ENCODE data around the gene SND1.

The SND1 gene

DNA sequence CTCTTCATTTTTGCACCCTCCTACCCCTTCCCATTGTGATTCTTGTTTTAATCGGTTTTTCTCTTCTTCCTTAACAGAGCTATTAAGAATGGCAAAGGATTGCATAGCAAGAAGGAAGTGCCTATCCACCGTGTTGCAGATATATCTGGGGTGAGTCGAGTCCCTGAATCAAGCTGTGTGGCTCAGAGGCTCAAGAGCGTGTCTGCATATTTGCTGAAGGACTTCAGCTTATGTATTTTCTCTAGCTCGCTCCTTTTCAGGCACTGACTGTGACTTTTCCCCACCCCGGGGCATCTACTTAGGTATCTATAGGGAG lies 252.6 kb downstream of the SND1 start (continued):
- TF ChIP-seq ZNF248 (tag by site-specific recombination; IDR thresholded peaks at IDR 0.05) = no peak
- TF ChIP-seq SCRT1 (tag by site-specific recombination; IDR thresholded peaks at IDR 0.05; ENCODE audit: borderline replicate concordance) = no peak
- TF ChIP-seq ZBTB7A (tag by site-specific recombination; IDR thresholded peaks at IDR 0.05; ENCODE audit: low read depth) = no peak
- no peak for TF ChIP-seq MYNN (tag by site-specific recombination; IDR thresholded peaks at IDR 0.05; ENCODE audit: borderline replicate concordance)
- no peak for TF ChIP-seq ZSCAN30 (tag by site-specific recombination; IDR thresholded peaks at IDR 0.05)
- TF ChIP-seq ZNF133 (tag by site-specific recombination; IDR thresholded peaks at IDR 0.05) = no peak

DNA sequence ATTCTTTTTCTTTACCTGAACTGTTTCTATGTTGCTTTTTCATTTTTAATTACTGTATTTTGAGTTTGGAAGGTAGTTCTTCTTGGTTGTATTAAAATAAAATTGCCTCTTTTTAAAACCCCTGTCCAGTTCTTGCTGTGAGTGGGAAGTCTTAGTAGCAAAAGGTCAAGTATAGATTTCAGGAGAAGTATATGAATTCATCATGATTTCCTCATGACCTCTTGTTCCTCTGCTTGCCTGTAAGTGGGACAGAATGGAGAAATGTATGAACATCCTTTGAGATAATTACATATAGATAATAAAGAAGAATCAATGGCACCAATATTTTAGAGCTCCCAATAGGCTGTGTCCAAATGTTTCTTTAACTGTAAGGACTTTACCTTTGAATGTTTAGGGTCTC lies 253.0 kb downstream of the SND1 start:
- Histone ChIP-seq H3K4me3 (ENCODE audit: low read depth, low read length) (no peak overlapping the region), H3K36me3 (ENCODE audit: control insufficient read depth in 2 of 2, insufficient read depth in 1 of 2, low read length in 2 of 2) (no peaks in the 10 kb centered on the region), H3K9me3 (ENCODE audit: control insufficient read depth, insufficient read depth, low read depth, low read length) (no peaks in the 10 kb centered on the region), H3K4me1 (ENCODE audit: control insufficient read depth, insufficient read depth, low read length) (peaks cover 33% of the 10 kb centered on the region), H3K27ac (ENCODE audit: extremely low read depth, low read depth, low read length) (no peak overlapping the region)
- TF ChIP-seq ZSCAN23 (tag by site-specific recombination; IDR thresholded peaks at IDR 0.05) (no peak), ZNF214 (tag by site-specific recombination; IDR thresholded peaks at IDR 0.05; ENCODE audit: borderline replicate concordance) (no peak), ZNF600 (tag by site-specific recombination; IDR thresholded peaks at IDR 0.05) (no peak), ZNF624 (tag by site-specific recombination; IDR thresholded peaks at IDR 0.05) (no peak), ZFP41 (tag by site-specific recombination; IDR thresholded peaks at IDR 0.05; ENCODE audit: borderline replicate concordance) (no peak), ZNF394 (tag by site-specific recombination; IDR thresholded peaks at IDR 0.05; ENCODE audit: borderline replicate concordance) (no peak), KLF10 (tag by site-specific recombination; IDR thresholded peaks at IDR 0.05) (no peak), ZNF549 (tag by site-specific recombination; IDR thresholded peaks at IDR 0.05) (no peak), ZNF341 (tag by site-specific recombination; IDR thresholded peaks at IDR 0.05; ENCODE audit: low read depth) (no peak), ZFP37 (tag by site-specific recombination; IDR thresholded peaks at IDR 0.05) (no peak), HOXC10 (CRISPR knock-in tag; IDR thresholded peaks at IDR 0.05) (no peak), PRDM1 (tag by site-specific recombination; IDR thresholded peaks at IDR 0.05) (no peak), YY2 (tag by site-specific recombination; IDR thresholded peaks at IDR 0.05) (no peak), ZNF404 (tag by site-specific recombination; IDR thresholded peaks at IDR 0.05) (no peak), ZNF76 (tag by site-specific recombination; IDR thresholded peaks at IDR 0.05; ENCODE audit: borderline replicate concordance, low read depth) (no peak), ZNF2 (tag by site-specific recombination; IDR thresholded peaks at IDR 0.05) (no peak)
- TF ChIP-seq, protein P1, sequence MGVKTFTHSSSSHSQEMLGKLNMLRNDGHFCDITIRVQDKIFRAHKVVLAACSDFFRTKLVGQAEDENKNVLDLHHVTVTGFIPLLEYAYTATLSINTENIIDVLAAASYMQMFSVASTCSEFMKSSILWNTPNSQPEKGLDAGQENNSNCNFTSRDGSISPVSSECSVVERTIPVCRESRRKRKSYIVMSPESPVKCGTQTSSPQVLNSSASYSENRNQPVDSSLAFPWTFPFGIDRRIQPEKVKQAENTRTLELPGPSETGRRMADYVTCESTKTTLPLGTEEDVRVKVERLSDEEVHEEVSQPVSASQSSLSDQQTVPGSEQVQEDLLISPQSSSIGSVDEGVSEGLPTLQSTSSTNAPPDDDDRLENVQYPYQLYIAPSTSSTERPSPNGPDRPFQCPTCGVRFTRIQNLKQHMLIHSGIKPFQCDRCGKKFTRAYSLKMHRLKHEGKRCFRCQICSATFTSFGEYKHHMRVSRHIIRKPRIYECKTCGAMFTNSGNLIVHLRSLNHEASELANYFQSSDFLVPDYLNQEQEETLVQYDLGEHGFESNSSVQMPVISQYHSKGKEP (tag by site-specific recombination; IDR thresholded peaks at IDR 0.05) = no peak
- TF ChIP-seq, protein P2, sequence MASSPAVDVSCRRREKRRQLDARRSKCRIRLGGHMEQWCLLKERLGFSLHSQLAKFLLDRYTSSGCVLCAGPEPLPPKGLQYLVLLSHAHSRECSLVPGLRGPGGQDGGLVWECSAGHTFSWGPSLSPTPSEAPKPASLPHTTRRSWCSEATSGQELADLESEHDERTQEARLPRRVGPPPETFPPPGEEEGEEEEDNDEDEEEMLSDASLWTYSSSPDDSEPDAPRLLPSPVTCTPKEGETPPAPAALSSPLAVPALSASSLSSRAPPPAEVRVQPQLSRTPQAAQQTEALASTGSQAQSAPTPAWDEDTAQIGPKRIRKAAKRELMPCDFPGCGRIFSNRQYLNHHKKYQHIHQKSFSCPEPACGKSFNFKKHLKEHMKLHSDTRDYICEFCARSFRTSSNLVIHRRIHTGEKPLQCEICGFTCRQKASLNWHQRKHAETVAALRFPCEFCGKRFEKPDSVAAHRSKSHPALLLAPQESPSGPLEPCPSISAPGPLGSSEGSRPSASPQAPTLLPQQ (tag by site-specific recombination; IDR thresholded peaks at IDR 0.05) = no peak
- CTCF ChIA-PET = interaction anchor here (1.9 kb wide), 1 partner anchor 11 kb away, joined by 4 read pairs; no protein-coding TSS in a partner anchor
- POLR2A ChIA-PET = no interaction called here
